HepG2 (cell line): ENCODE data around the gene CRIP1. TPM values are rescaled to one million over a fixed set of nuclear protein-coding genes. Genes with fewer than 3 reads are reported as not detected.
A peak's percentile ranks its signal among the peaks of the same experiment; 100 is the strongest.

Experiments used
- HNRNPLL ChIP-seq: fragments of 200-400 bp; formaldehyde crosslinking; IDR thresholded peaks from 2 replicates; pipeline ENCODE4 v1.6.1; 2017; ENCODE audit warnings: mild to moderate bottlenecking, low read depth, low read length; ENCODE audit not compliant: poor library complexity, severe bottlenecking
- HOXA3 ChIP-seq: sonication (generic); formaldehyde crosslinking; IDR thresholded peaks from 2 replicates; pipeline ENCODE4 v1.5.0; 2020; ENCODE audit warnings: missing genetic modification reagents
- MAFG ChIP-seq: sonication (generic); formaldehyde crosslinking; IDR thresholded peaks from 2 replicates; pipeline ENCODE4 v1.5.1; 2020; ENCODE audit warnings: mild to moderate bottlenecking, missing genetic modification reagents
- MBD4 ChIP-seq: IDR thresholded peaks from 2 replicates; pipeline ENCODE4 v1.6.1; 2012; ENCODE audit warnings: low read length, inconsistent platforms, borderline replicate concordance
- NPAS2 ChIP-seq: sonication (generic); formaldehyde crosslinking; IDR thresholded peaks from 2 replicates; pipeline ENCODE4 v1.8.0; 2022; ENCODE audit warnings: mild to moderate bottlenecking, missing genetic modification reagents, borderline replicate concordance
- POGZ ChIP-seq: sonication (generic); formaldehyde crosslinking; IDR thresholded peaks from 2 replicates; pipeline ENCODE4 v1.4.0; 2020; ENCODE audit warnings: mild to moderate bottlenecking, missing genetic modification reagents
- SALL1 ChIP-seq: sonication (generic); formaldehyde crosslinking; IDR thresholded peaks from 2 replicates; pipeline ENCODE4 v1.8.0; 2022; ENCODE audit warnings: mild to moderate bottlenecking, missing genetic modification reagents
- SRSF4 ChIP-seq: fragments of 200-400 bp; formaldehyde crosslinking; IDR thresholded peaks from one replicate; pipeline ENCODE4 v1.6.1; 2018; ENCODE audit warnings: mild to moderate bottlenecking, low read depth, low read length, moderate library complexity; ENCODE audit not compliant: poor library complexity, severe bottlenecking
- TBX2 ChIP-seq: sonication (generic); formaldehyde crosslinking; IDR thresholded peaks from 2 replicates; pipeline ENCODE4 v1.5.0; 2020; ENCODE audit warnings: missing genetic modification reagents, mild to moderate bottlenecking, borderline replicate concordance
- TEAD3 ChIP-seq: optimal IDR thresholded peaks from 2 replicates; pipeline ENCODE3; 2016; ENCODE audit warnings: borderline replicate concordance
- XRCC5 ChIP-seq: fragments of 200-400 bp; formaldehyde crosslinking; optimal IDR thresholded peaks from 2 replicates; pipeline ENCODE3; 2017; ENCODE audit warnings: mild to moderate bottlenecking, low read length
- ZFP36L1 ChIP-seq: sonication (generic); formaldehyde crosslinking; IDR thresholded peaks from 2 replicates; pipeline ENCODE4 v1.8.0; 2022; ENCODE audit warnings: mild to moderate bottlenecking, missing genetic modification reagents, moderate library complexity
- ZFY ChIP-seq: sonication (generic); formaldehyde crosslinking; IDR thresholded peaks from 2 replicates; pipeline ENCODE4 v1.4.0; 2020; ENCODE audit warnings: missing genetic modification reagents
- ZNF10 ChIP-seq: sonication (generic); formaldehyde crosslinking; IDR thresholded peaks from 2 replicates; pipeline ENCODE4 v1.4.0; 2020; ENCODE audit warnings: mild to moderate bottlenecking, low read depth, missing genetic modification reagents, borderline replicate concordance
- ZNF274 ChIP-seq: sonication (generic); formaldehyde crosslinking; IDR thresholded peaks from 2 replicates; pipeline ENCODE4 v1.5.1; 2020; ENCODE audit warnings: mild to moderate bottlenecking, missing genetic modification reagents
- ZNF317 ChIP-seq: sonication (generic); formaldehyde crosslinking; IDR thresholded peaks from 2 replicates; pipeline ENCODE4 v1.5.0; 2020; ENCODE audit warnings: mild to moderate bottlenecking, missing genetic modification reagents
- ZNF572 ChIP-seq: sonication (generic); formaldehyde crosslinking; IDR thresholded peaks from 2 replicates; pipeline ENCODE4 v1.5.1; 2020; ENCODE audit warnings: mild to moderate bottlenecking, missing genetic modification reagents
- polyA plus RNA-seq, 8 experiments: library from polyadenylated mRNA; depleted of rRNA in 3 of 8; stranded (reverse) in 7 of 8; unstranded in 1 of 8; fragments of >200 nt; fragmentation: Illumina TruSeq in 4 of 8; extraction: Trizol in 4 of 8; gene quantifications; 2 replicates each; pipeline versions ENCODE4 v1.2.1 to v1.2.3, GENCODE V29; 2011 to 2016; ENCODE audit warnings: low read depth in 4 of 8, missing spikeins in 1 of 8, mixed read lengths in 1 of 8; ENCODE audit not compliant: insufficient read depth in 1 of 8
- total RNA-seq, 5 experiments: library from RNA; depleted of rRNA; stranded (reverse); fragments of >200 nt; fragmentation: Illumina TruSeq; extraction: Trizol; gene quantifications; 2 replicates each; pipeline ENCODE4 v1.2.3, GENCODE V29; 2016; ENCODE audit warnings: low read depth in 1 of 5
- TF ChIP-seq, protein P1 (sequence below): IDR thresholded peaks from 2 replicates; pipeline ENCODE4 v1.6.1; 2018; ENCODE audit warnings: missing genetic modification reagents
- TF ChIP-seq, protein P2 (sequence below): fragments of 450-650 bp; IDR thresholded peaks from 2 replicates; pipeline ENCODE4 v1.6.1; 2017; ENCODE audit warnings: mild to moderate bottlenecking
- TF ChIP-seq, protein P3 (sequence below): sonication (generic); formaldehyde crosslinking; IDR thresholded peaks from 2 replicates; pipeline ENCODE4 v1.4.0; 2020; ENCODE audit warnings: missing genetic modification reagents, borderline replicate concordance
- TF ChIP-seq, protein P4 (sequence below): sonication (generic); formaldehyde crosslinking; conservative IDR thresholded peaks from 2 replicates; pipeline ENCODE4 v1.5.0; 2020; ENCODE audit warnings: missing genetic modification reagents

The CRIP1 gene
- total and polyA plus RNA-seq, 2 of the 13 experiments (the other 11 are each of a cell fraction or from before 2014, with no cell fraction given) = 53.9 to 59.5 TPM

DNA sequence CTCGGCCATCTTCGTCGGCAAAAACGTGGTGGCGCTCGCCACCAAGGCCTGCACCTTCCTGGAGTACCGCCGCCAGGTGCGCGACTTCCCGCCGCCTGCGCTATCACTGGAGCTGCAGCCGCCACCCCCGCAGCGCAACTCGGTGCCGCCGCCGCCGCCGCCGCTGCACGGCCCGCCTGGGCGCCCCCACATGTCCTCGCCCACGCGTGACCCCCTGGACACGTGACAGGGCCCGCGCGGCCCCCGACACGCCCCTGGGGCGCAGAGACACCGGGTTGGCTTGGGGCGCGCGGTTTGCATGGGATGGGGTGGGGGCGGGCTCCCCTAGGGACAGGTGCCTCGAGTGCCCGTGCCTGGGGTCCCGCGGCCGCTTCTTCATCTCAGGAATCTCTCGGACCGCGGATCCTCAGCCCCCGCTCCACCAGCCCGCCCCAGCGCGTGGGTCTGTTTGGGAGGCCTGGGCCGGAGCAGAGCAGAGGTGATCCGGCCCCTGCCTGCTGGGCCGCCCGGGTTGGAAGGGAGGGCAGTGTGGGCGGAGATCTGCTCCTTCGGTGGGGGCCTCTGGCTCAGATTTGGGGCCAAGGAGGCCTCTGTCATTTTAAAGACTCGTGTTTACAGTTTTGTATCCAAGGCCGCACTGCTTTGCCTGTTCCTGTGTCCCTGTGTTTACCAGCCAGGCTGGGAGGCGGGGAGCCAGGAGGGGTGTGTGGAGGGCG, 43.0 kb downstream of the CRIP1 start (continued):
- TF ChIP-seq MAFG (CRISPR knock-in tag) (no peak), TBX2 (CRISPR knock-in tag) (no peak), NPAS2 (CRISPR knock-in tag) (no peak), SRSF4 (no peak), ZNF10 (CRISPR knock-in tag) (no peak), ZNF572 (no peak), MBD4 (no peak), TEAD3 (no peak), ZFP36L1 (CRISPR knock-in tag) (no peak), ZFY (CRISPR knock-in tag) (peak; percentile 29; the same call in 1 of the 2 replicates), HNRNPLL (no peak), POGZ (CRISPR knock-in tag) (no peak), SALL1 (CRISPR knock-in tag) (0 out of 2 replicates have a peak, but pooled peaks have one; percentile 21), ZNF317 (no peak), ZNF274 (CRISPR knock-in tag) (no peak), HOXA3 (CRISPR knock-in tag) (no peak), XRCC5 (no peak)
- TF ChIP-seq, protein P1, sequence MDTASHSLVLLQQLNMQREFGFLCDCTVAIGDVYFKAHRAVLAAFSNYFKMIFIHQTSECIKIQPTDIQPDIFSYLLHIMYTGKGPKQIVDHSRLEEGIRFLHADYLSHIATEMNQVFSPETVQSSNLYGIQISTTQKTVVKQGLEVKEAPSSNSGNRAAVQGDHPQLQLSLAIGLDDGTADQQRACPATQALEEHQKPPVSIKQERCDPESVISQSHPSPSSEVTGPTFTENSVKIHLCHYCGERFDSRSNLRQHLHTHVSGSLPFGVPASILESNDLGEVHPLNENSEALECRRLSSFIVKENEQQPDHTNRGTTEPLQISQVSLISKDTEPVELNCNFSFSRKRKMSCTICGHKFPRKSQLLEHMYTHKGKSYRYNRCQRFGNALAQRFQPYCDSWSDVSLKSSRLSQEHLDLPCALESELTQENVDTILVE (CRISPR knock-in tag) = no peak
- TF ChIP-seq, protein P2, sequence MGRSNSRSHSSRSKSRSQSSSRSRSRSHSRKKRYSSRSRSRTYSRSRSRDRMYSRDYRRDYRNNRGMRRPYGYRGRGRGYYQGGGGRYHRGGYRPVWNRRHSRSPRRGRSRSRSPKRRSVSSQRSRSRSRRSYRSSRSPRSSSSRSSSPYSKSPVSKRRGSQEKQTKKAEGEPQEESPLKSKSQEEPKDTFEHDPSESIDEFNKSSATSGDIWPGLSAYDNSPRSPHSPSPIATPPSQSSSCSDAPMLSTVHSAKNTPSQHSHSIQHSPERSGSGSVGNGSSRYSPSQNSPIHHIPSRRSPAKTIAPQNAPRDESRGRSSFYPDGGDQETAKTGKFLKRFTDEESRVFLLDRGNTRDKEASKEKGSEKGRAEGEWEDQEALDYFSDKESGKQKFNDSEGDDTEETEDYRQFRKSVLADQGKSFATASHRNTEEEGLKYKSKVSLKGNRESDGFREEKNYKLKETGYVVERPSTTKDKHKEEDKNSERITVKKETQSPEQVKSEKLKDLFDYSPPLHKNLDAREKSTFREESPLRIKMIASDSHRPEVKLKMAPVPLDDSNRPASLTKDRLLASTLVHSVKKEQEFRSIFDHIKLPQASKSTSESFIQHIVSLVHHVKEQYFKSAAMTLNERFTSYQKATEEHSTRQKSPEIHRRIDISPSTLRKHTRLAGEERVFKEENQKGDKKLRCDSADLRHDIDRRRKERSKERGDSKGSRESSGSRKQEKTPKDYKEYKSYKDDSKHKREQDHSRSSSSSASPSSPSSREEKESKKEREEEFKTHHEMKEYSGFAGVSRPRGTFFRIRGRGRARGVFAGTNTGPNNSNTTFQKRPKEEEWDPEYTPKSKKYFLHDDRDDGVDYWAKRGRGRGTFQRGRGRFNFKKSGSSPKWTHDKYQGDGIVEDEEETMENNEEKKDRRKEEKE = no peak
- TF ChIP-seq, protein P3, sequence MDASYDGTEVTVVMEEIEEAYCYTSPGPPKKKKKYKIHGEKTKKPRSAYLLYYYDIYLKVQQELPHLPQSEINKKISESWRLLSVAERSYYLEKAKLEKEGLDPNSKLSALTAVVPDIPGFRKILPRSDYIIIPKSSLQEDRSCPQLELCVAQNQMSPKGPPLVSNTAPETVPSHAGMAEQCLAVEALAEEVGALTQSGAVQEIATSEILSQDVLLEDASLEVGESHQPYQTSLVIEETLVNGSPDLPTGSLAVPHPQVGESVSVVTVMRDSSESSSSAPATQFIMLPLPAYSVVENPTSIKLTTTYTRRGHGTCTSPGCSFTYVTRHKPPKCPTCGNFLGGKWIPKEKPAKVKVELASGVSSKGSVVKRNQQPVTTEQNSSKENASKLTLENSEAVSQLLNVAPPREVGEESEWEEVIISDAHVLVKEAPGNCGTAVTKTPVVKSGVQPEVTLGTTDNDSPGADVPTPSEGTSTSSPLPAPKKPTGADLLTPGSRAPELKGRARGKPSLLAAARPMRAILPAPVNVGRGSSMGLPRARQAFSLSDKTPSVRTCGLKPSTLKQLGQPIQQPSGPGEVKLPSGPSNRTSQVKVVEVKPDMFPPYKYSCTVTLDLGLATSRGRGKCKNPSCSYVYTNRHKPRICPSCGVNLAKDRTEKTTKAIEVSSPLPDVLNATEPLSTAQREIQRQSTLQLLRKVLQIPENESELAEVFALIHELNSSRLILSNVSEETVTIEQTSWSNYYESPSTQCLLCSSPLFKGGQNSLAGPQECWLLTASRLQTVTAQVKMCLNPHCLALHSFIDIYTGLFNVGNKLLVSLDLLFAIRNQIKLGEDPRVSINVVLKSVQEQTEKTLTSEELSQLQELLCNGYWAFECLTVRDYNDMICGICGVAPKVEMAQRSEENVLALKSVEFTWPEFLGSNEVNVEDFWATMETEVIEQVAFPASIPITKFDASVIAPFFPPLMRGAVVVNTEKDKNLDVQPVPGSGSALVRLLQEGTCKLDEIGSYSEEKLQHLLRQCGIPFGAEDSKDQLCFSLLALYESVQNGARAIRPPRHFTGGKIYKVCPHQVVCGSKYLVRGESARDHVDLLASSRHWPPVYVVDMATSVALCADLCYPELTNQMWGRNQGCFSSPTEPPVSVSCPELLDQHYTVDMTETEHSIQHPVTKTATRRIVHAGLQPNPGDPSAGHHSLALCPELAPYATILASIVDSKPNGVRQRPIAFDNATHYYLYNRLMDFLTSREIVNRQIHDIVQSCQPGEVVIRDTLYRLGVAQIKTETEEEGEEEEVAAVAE (CRISPR knock-in tag) = no peak
- TF ChIP-seq, protein P4, sequence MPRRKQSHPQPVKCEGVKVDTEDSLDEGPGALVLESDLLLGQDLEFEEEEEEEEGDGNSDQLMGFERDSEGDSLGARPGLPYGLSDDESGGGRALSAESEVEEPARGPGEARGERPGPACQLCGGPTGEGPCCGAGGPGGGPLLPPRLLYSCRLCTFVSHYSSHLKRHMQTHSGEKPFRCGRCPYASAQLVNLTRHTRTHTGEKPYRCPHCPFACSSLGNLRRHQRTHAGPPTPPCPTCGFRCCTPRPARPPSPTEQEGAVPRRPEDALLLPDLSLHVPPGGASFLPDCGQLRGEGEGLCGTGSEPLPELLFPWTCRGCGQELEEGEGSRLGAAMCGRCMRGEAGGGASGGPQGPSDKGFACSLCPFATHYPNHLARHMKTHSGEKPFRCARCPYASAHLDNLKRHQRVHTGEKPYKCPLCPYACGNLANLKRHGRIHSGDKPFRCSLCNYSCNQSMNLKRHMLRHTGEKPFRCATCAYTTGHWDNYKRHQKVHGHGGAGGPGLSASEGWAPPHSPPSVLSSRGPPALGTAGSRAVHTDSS (CRISPR knock-in tag) = no peak
